NCI-H1930 (cell line): Measurements from ENCODE around the gene GGT5.
"Not testable (repeated sequence)": the region's sequence is repeated elsewhere in the genome, so short reads cannot be mapped to it uniquely, and the experiment has no call there.

Experiments
- DNase-seq, 2 experiments: peaks; one replicate each; lab custom pipeline; 2025; lab: John Stamatoyannopoulos, UW

GGT5 gene

GRCh38 chr22:24182900-24183246 lies 62.0 kb downstream of the GGT5 start:
- DNase-seq, result not testable (repeated sequence)

GRCh38 chr22:24181996-24182899 lies 62.6 kb downstream of the GGT5 start:
- no peak for DNase-seq

- DNase-seq, result no peak
These were observed 63.5 kb downstream of the GGT5 start, which contains the start of gene SUSD2 for GRCh38 chr22:24181088-24181995. Gene SUSD2, plus strand, starts transcription at chr22:24181487. Its CDS starts 33 bp downstream, at chr22:24181520.

- DNase-seq, result no peak
These were observed 64.4 kb downstream of the GGT5 start for GRCh38 chr22:24180316-24181087.

- DNase-seq, result no peak
These were observed 65.2 kb downstream of the GGT5 start for GRCh38 chr22:24179478-24180210.

GRCh38 chr22:24178502-24179440 lies 66.1 kb downstream of the GGT5 start:
- peak in 1 of 2 experiments; percentile 19 for DNase-seq

- DNase-seq, result no peak
These were observed 66.9 kb downstream of the GGT5 start for GRCh38 chr22:24178021-24178431.

- no peak for DNase-seq
These were observed 67.4 kb downstream of the GGT5 start for GRCh38 chr22:24177456-24177855.

GRCh38 chr22:24177045-24177444 lies 67.8 kb downstream of the GGT5 start:
- DNase-seq, result no peak

- DNase-seq, result no peak
These were observed 68.3 kb downstream of the GGT5 start for GRCh38 chr22:24176630-24177029.

- no peak for DNase-seq
These were observed 68.8 kb downstream of the GGT5 start for GRCh38 chr22:24176040-24176439.

- peak in 1 of 2 experiments; percentile 51 for DNase-seq
These were observed 69.6 kb downstream of the GGT5 start for GRCh38 chr22:24175160-24175808.

GRCh38 chr22:24171822-24172221 lies 73.1 kb downstream of the GGT5 start:
- DNase-seq, result no peak

GRCh38 chr22:24170632-24171031 lies 74.2 kb downstream of the GGT5 start:
- no peak for DNase-seq

- no peak for DNase-seq
These were observed 74.7 kb downstream of the GGT5 start for GRCh38 chr22:24170188-24170587.
